NB4 (cell line): ENCODE results near the gene MTNR1B.

Source experiments
- MYC ChIP-seq: IDR thresholded peaks from 2 replicates; pipeline ENCODE4 v1.6.1; 2011; ENCODE audit warnings: low read depth, low read length
- TF ChIP-seq, protein P1 (sequence below): IDR thresholded peaks from one replicate; pipeline ENCODE4 v1.5.1; 2012; ENCODE audit warnings: low read depth, low read length
- TF ChIP-seq, protein P2 (sequence below): IDR thresholded peaks from 2 replicates; pipeline ENCODE4 v1.6.1; 2011; ENCODE audit warnings: low read depth, low read length

DNA sequence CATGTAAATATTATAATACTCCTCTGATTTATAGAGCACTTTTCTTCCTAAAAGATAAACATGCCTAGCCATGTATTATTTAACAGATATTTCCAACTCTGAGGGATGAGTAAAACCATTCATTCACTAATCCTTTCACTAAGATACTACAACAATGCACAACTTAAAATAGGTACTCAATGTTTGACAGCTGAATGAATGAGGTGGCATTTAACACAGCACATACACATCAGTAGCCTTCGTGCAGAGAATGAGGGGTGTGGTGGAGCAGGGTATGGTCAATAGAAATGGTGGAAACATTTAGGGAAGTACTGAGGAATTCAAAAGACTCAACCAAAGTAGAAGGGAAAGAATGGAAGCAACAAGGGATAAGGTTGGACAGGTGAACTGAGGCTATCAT lies 46.7 kb upstream of the MTNR1B start:
- TF ChIP-seq, protein P1, sequence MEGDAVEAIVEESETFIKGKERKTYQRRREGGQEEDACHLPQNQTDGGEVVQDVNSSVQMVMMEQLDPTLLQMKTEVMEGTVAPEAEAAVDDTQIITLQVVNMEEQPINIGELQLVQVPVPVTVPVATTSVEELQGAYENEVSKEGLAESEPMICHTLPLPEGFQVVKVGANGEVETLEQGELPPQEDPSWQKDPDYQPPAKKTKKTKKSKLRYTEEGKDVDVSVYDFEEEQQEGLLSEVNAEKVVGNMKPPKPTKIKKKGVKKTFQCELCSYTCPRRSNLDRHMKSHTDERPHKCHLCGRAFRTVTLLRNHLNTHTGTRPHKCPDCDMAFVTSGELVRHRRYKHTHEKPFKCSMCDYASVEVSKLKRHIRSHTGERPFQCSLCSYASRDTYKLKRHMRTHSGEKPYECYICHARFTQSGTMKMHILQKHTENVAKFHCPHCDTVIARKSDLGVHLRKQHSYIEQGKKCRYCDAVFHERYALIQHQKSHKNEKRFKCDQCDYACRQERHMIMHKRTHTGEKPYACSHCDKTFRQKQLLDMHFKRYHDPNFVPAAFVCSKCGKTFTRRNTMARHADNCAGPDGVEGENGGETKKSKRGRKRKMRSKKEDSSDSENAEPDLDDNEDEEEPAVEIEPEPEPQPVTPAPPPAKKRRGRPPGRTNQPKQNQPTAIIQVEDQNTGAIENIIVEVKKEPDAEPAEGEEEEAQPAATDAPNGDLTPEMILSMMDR: no peak
- TF ChIP-seq MYC: no peak
- TF ChIP-seq, protein P2, sequence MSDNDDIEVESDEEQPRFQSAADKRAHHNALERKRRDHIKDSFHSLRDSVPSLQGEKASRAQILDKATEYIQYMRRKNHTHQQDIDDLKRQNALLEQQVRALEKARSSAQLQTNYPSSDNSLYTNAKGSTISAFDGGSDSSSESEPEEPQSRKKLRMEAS: no peak
